H9 (cell line): Measurements from ENCODE around the gene MOSMO. TPM values are rescaled to one million over a fixed set of nuclear protein-coding genes. Genes with fewer than 3 reads are reported as not detected.

ENCODE experiments used
- DNase-seq: peaks from one replicate; pipeline ENCODE4 v3.0.0-alpha.2; 2017
- H2AFZ ChIP-seq: one replicate; pipeline ENCODE4 v1.6.1; 2013; ENCODE audit warnings: mild to moderate bottlenecking, low read length, control low read depth, moderate library complexity
- H2AK5ac ChIP-seq: 2 replicates; pipeline ENCODE4 v1.6.1; 2013; ENCODE audit warnings: low read length, control low read depth, mixed read lengths; ENCODE audit not compliant: insufficient read length
- H2BK120ac ChIP-seq: one replicate; pipeline ENCODE4 v1.6.1; 2013; ENCODE audit warnings: low read depth, mild to moderate bottlenecking, low read length, control low read depth, inconsistent platforms; ENCODE audit not compliant: poor library complexity, severe bottlenecking
- H2BK12ac ChIP-seq: 2 replicates; pipeline ENCODE4 v1.6.1; 2013; ENCODE audit warnings: low read length, control low read depth, mixed read lengths, low read depth; ENCODE audit not compliant: insufficient read length
- H2BK15ac ChIP-seq: 2 replicates; pipeline ENCODE4 v1.6.1; 2013; ENCODE audit warnings: low read depth, low read length, control low read depth
- H2BK20ac ChIP-seq: one replicate; pipeline ENCODE4 v1.6.1; 2013; ENCODE audit warnings: low read depth, mild to moderate bottlenecking, low read length, control low read depth, inconsistent platforms; ENCODE audit not compliant: poor library complexity, severe bottlenecking
- H2BK5ac ChIP-seq: 2 replicates; pipeline ENCODE4 v1.6.1; 2013; ENCODE audit warnings: low read length, control low read depth, mixed read lengths; ENCODE audit not compliant: insufficient read length
- H3K14ac ChIP-seq: 2 replicates; pipeline ENCODE4 v1.6.1; 2013; ENCODE audit warnings: low read length, control low read depth; ENCODE audit not compliant: insufficient read depth
- H3K18ac ChIP-seq: 2 replicates; pipeline ENCODE4 v1.6.1; 2013; ENCODE audit warnings: low read depth, mild to moderate bottlenecking, mixed read lengths, low read length, control low read depth; ENCODE audit not compliant: insufficient read length
- H3K23ac ChIP-seq: 2 replicates; pipeline ENCODE4 v1.6.1; 2013; ENCODE audit warnings: low read length, control low read depth, mixed read lengths, low read depth; ENCODE audit not compliant: insufficient read length
- H3K23me2 ChIP-seq: 2 replicates; pipeline ENCODE4 v1.6.1; 2013; ENCODE audit warnings: low read depth, mild to moderate bottlenecking, mixed read lengths, low read length, control low read depth; ENCODE audit not compliant: insufficient read length, poor library complexity, severe bottlenecking
- H3K27ac ChIP-seq: 2 replicates; pipeline ENCODE4 v1.5.1; 2013; ENCODE audit warnings: low read length, control low read depth, mixed read lengths, low read depth; ENCODE audit not compliant: insufficient read length
- H3K27me3 ChIP-seq: 2 replicates; pipeline ENCODE4 v1.6.1; 2013; ENCODE audit warnings: low read length, control low read depth, inconsistent platforms; ENCODE audit not compliant: insufficient read depth
- H3K4ac ChIP-seq: 2 replicates; pipeline ENCODE4 v1.6.1; 2013; ENCODE audit warnings: low read depth, mild to moderate bottlenecking, control low read depth, inconsistent platforms, low read length, moderate library complexity
- H3K4me1 ChIP-seq: 2 replicates; pipeline ENCODE4 v1.6.1; 2013; ENCODE audit warnings: low read length, control low read depth, inconsistent platforms; ENCODE audit not compliant: insufficient read depth
- H3K4me2 ChIP-seq: 2 replicates; pipeline ENCODE4 v1.6.1; 2013; ENCODE audit warnings: low read length, control low read depth, mixed read lengths; ENCODE audit not compliant: insufficient read length, insufficient read depth
- H3K56ac ChIP-seq: 2 replicates; pipeline ENCODE4 v1.6.1; 2013; ENCODE audit warnings: low read depth, mild to moderate bottlenecking, mixed read lengths, low read length, control low read depth; ENCODE audit not compliant: insufficient read length
- H3K79me1 ChIP-seq: 2 replicates; pipeline ENCODE4 v1.6.1; 2013; ENCODE audit warnings: low read depth, mild to moderate bottlenecking, moderate library complexity, low read length, control low read depth, inconsistent platforms; ENCODE audit not compliant: insufficient read depth, poor library complexity, severe bottlenecking
- H3K79me2 ChIP-seq: 2 replicates; pipeline ENCODE4 v1.6.1; 2013; ENCODE audit warnings: low read length, control low read depth, inconsistent platforms; ENCODE audit not compliant: insufficient read depth
- H3K9ac ChIP-seq: 2 replicates; pipeline ENCODE4 v1.6.1; 2013; ENCODE audit warnings: low read length, control low read depth, mixed read lengths; ENCODE audit not compliant: insufficient read length; ENCODE audit errors: extremely low read depth
- H3K9me3 ChIP-seq: one replicate; pipeline ENCODE4 v1.6.1; 2013; ENCODE audit warnings: low read depth, low read length, inconsistent platforms; ENCODE audit not compliant: control insufficient read depth
- H3T11ph ChIP-seq: one replicate; pipeline ENCODE4 v1.6.1; 2013; ENCODE audit warnings: mild to moderate bottlenecking, low read length, control low read depth, inconsistent platforms
- H4K20me1 ChIP-seq: one replicate; pipeline ENCODE4 v1.6.1; 2013; ENCODE audit not compliant: control insufficient read depth, insufficient read length, insufficient read depth
- H4K5ac ChIP-seq: 2 replicates; pipeline ENCODE4 v1.6.1; 2013; ENCODE audit warnings: low read depth, mild to moderate bottlenecking, mixed read lengths, low read length, control low read depth; ENCODE audit not compliant: insufficient read length
- H4K8ac ChIP-seq: replicated peaks from 2 replicates; pipeline ENCODE4 v1.6.1; 2013; ENCODE audit warnings: low read length, control low read depth, mixed read lengths, low read depth; ENCODE audit not compliant: insufficient read length
- H4K91ac ChIP-seq: 2 replicates; pipeline ENCODE4 v1.6.1; 2013; ENCODE audit warnings: low read depth, mild to moderate bottlenecking, moderate library complexity, mixed read lengths, low read length, control low read depth; ENCODE audit not compliant: insufficient read length
- H3K27ac Mint-ChIP-seq, 3 experiments: 2 replicates in 2 of 3; 3 replicates in 1 of 3; pipeline ENCODE4 v1.8.0; 2020 to 2021; ENCODE audit warnings: mixed read lengths in 3 of 3, mild to moderate bottlenecking in 1 of 3, moderate library complexity in 1 of 3
- H3K27me3 Mint-ChIP-seq: 2 replicates; pipeline ENCODE4 v1.8.0; 2021; ENCODE audit warnings: low read depth, mild to moderate bottlenecking, moderate library complexity, mixed read lengths
- H3K36me3 Mint-ChIP-seq, 3 experiments: 2 replicates in 2 of 3; 3 replicates in 1 of 3; pipeline ENCODE4 v1.8.0; 2020 to 2021; ENCODE audit warnings: low read depth in 3 of 3, mixed read lengths in 3 of 3; ENCODE audit not compliant: insufficient read depth in 1 of 3
- H3K4me1 Mint-ChIP-seq, 2 experiments: 2 replicates each; pipeline ENCODE4 v1.8.0; 2020; ENCODE audit warnings: mixed read lengths in 2 of 2
- H3K4me3 Mint-ChIP-seq, 2 experiments: 2 replicates in 1 of 2; 3 replicates in 1 of 2; pipeline ENCODE4 v1.8.0; 2020 to 2021; ENCODE audit warnings: mild to moderate bottlenecking in 2 of 2, mixed read lengths in 2 of 2, moderate library complexity in 1 of 2
- H3K9me3 Mint-ChIP-seq, 2 experiments: 2 replicates in 1 of 2; 3 replicates in 1 of 2; pipeline ENCODE4 v1.8.0; 2020; ENCODE audit warnings: mild to moderate bottlenecking in 2 of 2, mixed read lengths in 2 of 2, moderate library complexity in 1 of 2
- WGBS: extraction: QIAGEN DNeasy Blood & Tissue Kit; methylation state at CpG from one replicate; pipeline ENCODE4 v1.1.7; 2013; ENCODE audit warnings: missing lambda C conversion rate, low lambda C conversion rate, mixed read lengths; ENCODE audit not compliant: insufficient read length; ENCODE audit errors: extremely low coverage; 5-methylcytosine and 5-hydroxymethylcytosine counted together
- total RNA-seq: library from RNA; stranded (reverse); gene quantifications from 2 replicates; pipeline ENCODE4 v1.2.1, GENCODE V29; 2021
- TF ChIP-seq, protein P1 (sequence below): fragments of 200-600 bp; sonication (generic); conservative IDR thresholded peaks from 3 replicates; pipeline ENCODE4 v1.8.0; 2021; ENCODE audit warnings: antibody characterized with exemption, mild to moderate bottlenecking

Gene MOSMO
- total RNA-seq, 1 experiment from 2014 or later = 13.5 TPM

DNA sequence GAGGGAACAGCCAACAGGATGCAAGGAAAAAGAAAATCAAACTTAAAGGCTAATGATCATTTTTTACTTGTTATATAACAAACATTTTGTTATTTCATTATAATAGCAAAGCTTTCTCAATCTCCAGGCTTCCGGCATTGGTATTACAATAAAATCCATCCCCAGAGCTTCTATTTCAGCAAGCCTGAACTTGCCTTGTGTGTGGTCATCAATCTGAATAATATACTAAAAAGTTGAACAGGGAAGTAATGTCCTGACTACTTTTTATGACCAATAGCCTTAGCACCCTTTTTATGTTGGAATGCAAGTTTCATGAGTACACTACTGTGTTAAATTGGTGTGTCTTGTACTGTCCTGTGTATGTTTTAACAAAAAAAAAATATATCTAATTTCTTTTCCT, 57.3 kb downstream of the MOSMO start:
- DNase-seq = no peak
- Mint-ChIP-seq H3K4me1 (peaks cover 18 to 26% of the 10 kb centered on the region in 2 experiments), H3K9me3 (peaks cover 5 to 6% of the 10 kb centered on the region in 2 experiments; a peak in 4 of 5 replicates), H3K4me3 (no peak overlapping the region), H3K27ac (no peak overlapping the region), H3K27me3 (no peaks in the 10 kb centered on the region), H3K36me3 (peaks cover 5 to 13% (median 7%) of the 10 kb centered on the region in 3 experiments; a peak in 6 of 7 replicates)
- H3K23ac ChIP-seq = no peak overlapping the region
- H2BK15ac ChIP-seq = no peak overlapping the region
- H2AFZ ChIP-seq = no peak overlapping the region
- TF ChIP-seq, protein P1, sequence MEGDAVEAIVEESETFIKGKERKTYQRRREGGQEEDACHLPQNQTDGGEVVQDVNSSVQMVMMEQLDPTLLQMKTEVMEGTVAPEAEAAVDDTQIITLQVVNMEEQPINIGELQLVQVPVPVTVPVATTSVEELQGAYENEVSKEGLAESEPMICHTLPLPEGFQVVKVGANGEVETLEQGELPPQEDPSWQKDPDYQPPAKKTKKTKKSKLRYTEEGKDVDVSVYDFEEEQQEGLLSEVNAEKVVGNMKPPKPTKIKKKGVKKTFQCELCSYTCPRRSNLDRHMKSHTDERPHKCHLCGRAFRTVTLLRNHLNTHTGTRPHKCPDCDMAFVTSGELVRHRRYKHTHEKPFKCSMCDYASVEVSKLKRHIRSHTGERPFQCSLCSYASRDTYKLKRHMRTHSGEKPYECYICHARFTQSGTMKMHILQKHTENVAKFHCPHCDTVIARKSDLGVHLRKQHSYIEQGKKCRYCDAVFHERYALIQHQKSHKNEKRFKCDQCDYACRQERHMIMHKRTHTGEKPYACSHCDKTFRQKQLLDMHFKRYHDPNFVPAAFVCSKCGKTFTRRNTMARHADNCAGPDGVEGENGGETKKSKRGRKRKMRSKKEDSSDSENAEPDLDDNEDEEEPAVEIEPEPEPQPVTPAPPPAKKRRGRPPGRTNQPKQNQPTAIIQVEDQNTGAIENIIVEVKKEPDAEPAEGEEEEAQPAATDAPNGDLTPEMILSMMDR = no peak
- H2BK5ac ChIP-seq = no peak overlapping the region
- no peak overlapping the region for H2BK20ac ChIP-seq
- H3K56ac ChIP-seq = no peak overlapping the region
- H4K5ac ChIP-seq = no peak overlapping the region
- no peak overlapping the region for H3K27ac ChIP-seq
- no peak overlapping the region for H3K4ac ChIP-seq
- H4K8ac ChIP-seq = no peak overlapping the region
- no peaks in the 10 kb centered on the region for H3K23me2 ChIP-seq
- no peaks in the 10 kb centered on the region for H3K27me3 ChIP-seq
- no peak overlapping the region for H2AK5ac ChIP-seq
- H4K91ac ChIP-seq = no peak overlapping the region
- H3K79me2 ChIP-seq = no peaks in the 10 kb centered on the region
- no peaks in the 10 kb centered on the region for H3K9me3 ChIP-seq
- H3K4me2 ChIP-seq = no peak overlapping the region
- no peak overlapping the region for H3K14ac ChIP-seq
- no peaks in the 10 kb centered on the region for H3K4me1 ChIP-seq
- H3K18ac ChIP-seq = no peak overlapping the region
- H3K79me1 ChIP-seq = peaks cover 3% of the 10 kb centered on the region
- H3K9ac ChIP-seq = no peak overlapping the region
- no peaks in the 10 kb centered on the region for H4K20me1 ChIP-seq
- H2BK120ac ChIP-seq = no peak overlapping the region
- no peak overlapping the region for H2BK12ac ChIP-seq
- no CpG with 5 or more reads among the region's 1 CpG for WGBS
- H3T11ph ChIP-seq = no peak overlapping the region
